Mesenchymal stem cell (in vitro differentiated cells and primary cell): ENCODE results near the gene KRT79.

Experiments
- DNase-seq: peaks from one replicate; pipeline ENCODE4 v3.0.0-alpha.2; 2013
- H2AFZ ChIP-seq: one replicate; pipeline ENCODE4 v1.6.1; 2013; ENCODE audit warnings: low read depth, mild to moderate bottlenecking, control low read depth, inconsistent platforms, low read length, moderate library complexity
- H2AK5ac ChIP-seq: 2 replicates; pipeline ENCODE4 v1.6.1; 2013; ENCODE audit warnings: low read length, moderate library complexity, mild to moderate bottlenecking, inconsistent platforms; ENCODE audit not compliant: severe bottlenecking
- H2BK120ac ChIP-seq: one replicate; pipeline ENCODE4 v1.6.1; 2013; ENCODE audit warnings: low read depth, mild to moderate bottlenecking, inconsistent platforms, low read length, moderate library complexity
- H2BK12ac ChIP-seq, 2 experiments: one replicate each; pipeline ENCODE4 v1.6.1; 2013; ENCODE audit warnings: inconsistent platforms in 2 of 2, low read length in 2 of 2, mild to moderate bottlenecking in 2 of 2, moderate library complexity in 2 of 2, control low read depth in 1 of 2
- H2BK15ac ChIP-seq: one replicate; pipeline ENCODE4 v1.6.1; 2013; ENCODE audit warnings: mild to moderate bottlenecking, low read depth, inconsistent platforms; ENCODE audit not compliant: poor library complexity, severe bottlenecking
- H2BK5ac ChIP-seq: 2 replicates; pipeline ENCODE4 v1.6.1; 2013; ENCODE audit warnings: low read depth, mild to moderate bottlenecking, low read length, control low read depth, inconsistent platforms; ENCODE audit not compliant: poor library complexity, severe bottlenecking
- H3K14ac ChIP-seq, 2 experiments: one replicate each; pipeline ENCODE4 v1.6.1; 2013; ENCODE audit warnings: inconsistent platforms in 2 of 2, low read length in 2 of 2, control low read depth in 1 of 2, mild to moderate bottlenecking in 1 of 2, moderate library complexity in 1 of 2
- H3K18ac ChIP-seq, 2 experiments: one replicate each; pipeline ENCODE4 v1.6.1; 2013; ENCODE audit warnings: inconsistent platforms in 2 of 2, low read length in 2 of 2, control low read depth in 1 of 2, low read depth in 1 of 2, mild to moderate bottlenecking in 1 of 2
- H3K23ac ChIP-seq, 2 experiments: one replicate each; pipeline ENCODE4 v1.6.1; 2013; ENCODE audit warnings: inconsistent platforms in 2 of 2, low read length in 2 of 2, mild to moderate bottlenecking in 2 of 2, moderate library complexity in 2 of 2, control low read depth in 1 of 2
- H3K27ac ChIP-seq: 2 replicates; pipeline ENCODE4 v1.5.1; 2013; ENCODE audit warnings: mild to moderate bottlenecking, moderate library complexity, low read length, control low read depth, inconsistent platforms; ENCODE audit not compliant: poor library complexity, severe bottlenecking
- H3K27me3 ChIP-seq, 2 experiments: 2 replicates each; pipeline versions ENCODE4 v1.6.1 to v1.7.0; 2013; ENCODE audit warnings: low read length in 2 of 2, mild to moderate bottlenecking in 2 of 2, moderate library complexity in 2 of 2, control low read depth in 1 of 2, inconsistent platforms in 1 of 2; ENCODE audit not compliant: control insufficient read depth in 1 of 2, insufficient read depth in 1 of 2
- H3K36me3 ChIP-seq, 2 experiments: 2 replicates each; pipeline versions ENCODE4 v1.6.1 to v1.7.0; 2013; ENCODE audit warnings: low read length in 2 of 2, control low read depth in 1 of 2, inconsistent platforms in 1 of 2, low read depth in 1 of 2, mild to moderate bottlenecking in 1 of 2; ENCODE audit not compliant: insufficient read depth in 2 of 2, control insufficient read depth in 1 of 2
- H3K4ac ChIP-seq, 2 experiments: one replicate each; pipeline ENCODE4 v1.6.1; 2013; ENCODE audit warnings: inconsistent platforms in 2 of 2, low read length in 2 of 2, mild to moderate bottlenecking in 2 of 2, moderate library complexity in 2 of 2, control low read depth in 1 of 2, low read depth in 1 of 2
- H3K4me1 ChIP-seq: 2 replicates; pipeline ENCODE4 v1.6.1; 2013; ENCODE audit warnings: low read depth, low read length, control low read depth; ENCODE audit not compliant: control insufficient read depth, insufficient read depth
- H3K4me2 ChIP-seq: 2 replicates; pipeline ENCODE4 v1.6.1; 2013; ENCODE audit warnings: low read length, mild to moderate bottlenecking, inconsistent platforms; ENCODE audit not compliant: poor library complexity, severe bottlenecking
- H3K4me3 ChIP-seq, 2 experiments: 2 replicates each; pipeline versions ENCODE4 v1.5.1 to v1.7.0; 2013; ENCODE audit warnings: low read length in 2 of 2, mild to moderate bottlenecking in 2 of 2, control low read depth in 1 of 2, low read depth in 1 of 2; ENCODE audit not compliant: insufficient read depth in 1 of 2
- H3K79me1 ChIP-seq: replicated peaks from 2 replicates; pipeline ENCODE4 v1.6.1; 2013; ENCODE audit warnings: mild to moderate bottlenecking, control low read depth, low read length, inconsistent platforms; ENCODE audit not compliant: poor library complexity, severe bottlenecking
- H3K9ac ChIP-seq: 2 replicates; pipeline ENCODE4 v1.7.0; 2013; ENCODE audit warnings: mild to moderate bottlenecking, low read length, moderate library complexity
- H3K9me3 ChIP-seq: 2 replicates; pipeline ENCODE4 v1.7.0; 2013; ENCODE audit warnings: mild to moderate bottlenecking, low read length; ENCODE audit not compliant: control insufficient read depth
- H4K8ac ChIP-seq: one replicate; pipeline ENCODE4 v1.6.1; 2013; ENCODE audit warnings: inconsistent platforms, mild to moderate bottlenecking, low read length, moderate library complexity
- H4K91ac ChIP-seq: one replicate; pipeline ENCODE4 v1.6.1; 2013; ENCODE audit warnings: mild to moderate bottlenecking, low read length, inconsistent platforms
- WGBS: methylation state at CpG from one replicate; pipeline ENCODE4 v1.1.7; 2013; ENCODE audit warnings: mixed read lengths; 5-methylcytosine and 5-hydroxymethylcytosine counted together

KRT79 gene

GRCh38 chr12:52826611-52827498, 7.3 kb downstream of the KRT79 start:
- 88% methylated on average over 10 of the region's 11 CpGs for WGBS
- Histone ChIP-seq H4K91ac (no peak overlapping the region), H3K27me3 (peaks cover 0 to 33% of the 10 kb centered on the region in 2 experiments)

GRCh38 chr12:52825961-52826360, 8.2 kb downstream of the KRT79 start:
- Histone ChIP-seq H2BK15ac (no peak overlapping the region), H3K79me1 (no peaks in the 10 kb centered on the region), H3K4me2 (no peak overlapping the region), H3K27ac (no peak overlapping the region), H3K4me3 (no peak overlapping the region), H3K27me3 (peaks cover 4 to 37% of the 10 kb centered on the region in 2 experiments), H3K4ac (no peak overlapping the region), H3K23ac (no peak overlapping the region), H3K18ac (no peak overlapping the region), H2BK12ac (no peak overlapping the region), H3K36me3 (no peaks in the 10 kb centered on the region), H2AFZ (no peak overlapping the region), H4K8ac (no peak overlapping the region), H2BK120ac (no peak overlapping the region), H3K4me1 (peaks cover 12% of the 10 kb centered on the region), H3K14ac (no peak overlapping the region), H3K9ac (no peak overlapping the region), H2AK5ac (peak overlapping the region; percentile 6), H4K91ac (no peak overlapping the region), H3K9me3 (no peaks in the 10 kb centered on the region), H2BK5ac (no peak overlapping the region)
- WGBS, result 88% methylated on average over 4 of the region's 4 CpGs
- no peak for DNase-seq

More at GRCh38 chr12:52826611-52827498, 7.3 kb downstream of the KRT79 start:
- no peak overlapping the region for H3K4me3 ChIP-seq
- no peaks in the 10 kb centered on the region for H3K36me3 ChIP-seq
- H3K9ac ChIP-seq, result no peak overlapping the region
- no peaks in the 10 kb centered on the region for H3K79me1 ChIP-seq
- H3K27ac ChIP-seq, result no peak overlapping the region
- peaks cover 12% of the 10 kb centered on the region for H3K4me1 ChIP-seq
- H3K4me2 ChIP-seq, result no peak overlapping the region
- no peak overlapping the region for H3K14ac ChIP-seq
- H2AFZ ChIP-seq, result no peak overlapping the region
- no peak for DNase-seq
- no peak overlapping the region for H4K8ac ChIP-seq
- H3K4ac ChIP-seq, result no peak overlapping the region
- no peak overlapping the region for H3K18ac ChIP-seq
- H3K9me3 ChIP-seq, result no peaks in the 10 kb centered on the region
- no peak overlapping the region for H2BK15ac ChIP-seq
- H2BK5ac ChIP-seq, result no peak overlapping the region
- no peak overlapping the region for H2BK120ac ChIP-seq
- H2BK12ac ChIP-seq, result no peak overlapping the region
- peak overlapping the region; percentile 54 for H2AK5ac ChIP-seq
- no peak overlapping the region for H3K23ac ChIP-seq

DNA sequence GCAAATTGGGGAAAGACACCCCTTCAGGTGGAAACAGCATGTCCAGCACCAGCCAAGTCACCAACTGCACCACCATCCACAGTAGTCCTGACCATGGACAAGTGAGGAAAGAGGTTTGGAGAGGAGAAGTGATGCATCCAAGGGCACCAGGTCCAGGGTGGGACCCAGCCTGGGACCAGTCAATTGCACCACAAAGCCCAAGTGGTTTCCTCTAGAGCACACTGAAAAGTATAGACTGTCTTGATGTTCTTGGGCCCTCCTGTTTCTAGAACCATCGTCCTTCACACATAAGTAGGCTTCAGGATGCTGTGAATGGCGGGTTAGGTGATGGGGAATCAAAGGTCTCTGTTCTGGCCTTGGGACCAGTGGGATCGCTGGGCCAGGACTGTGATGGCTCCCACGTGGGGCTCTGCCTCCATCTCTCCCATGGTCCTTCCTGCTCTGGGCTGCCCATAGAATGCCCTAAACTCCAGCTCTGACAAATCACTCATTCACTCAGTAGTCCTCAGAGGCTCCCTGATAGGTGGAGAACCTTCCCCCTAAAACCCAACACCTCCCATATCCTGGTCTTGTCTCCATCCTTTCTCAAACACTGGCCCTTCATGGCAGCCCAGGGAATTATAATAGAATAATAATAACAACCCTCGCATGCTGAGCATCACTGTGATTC, 9.2 kb downstream of the KRT79 start:
- DNase-seq, result no peak

GRCh38 chr12:52823761-52824450, 10.2 kb downstream of the KRT79 start:
- 85% methylated on average over 15 of the region's 15 CpGs for WGBS
- H2AFZ ChIP-seq, result no peak overlapping the region
- no peak overlapping the region for H4K8ac ChIP-seq
- no peak overlapping the region for H3K9ac ChIP-seq
- H3K27me3 ChIP-seq, result peaks cover 13 to 55% of the 10 kb centered on the region in 2 experiments
- no peak overlapping the region for H3K27ac ChIP-seq
- H4K91ac ChIP-seq, result no peak overlapping the region
- H3K4me2 ChIP-seq, result no peak overlapping the region
- H2BK5ac ChIP-seq, result no peak overlapping the region
- no peak overlapping the region for H2BK12ac ChIP-seq
- H3K79me1 ChIP-seq, result no peaks in the 10 kb centered on the region
- H3K18ac ChIP-seq, result no peak overlapping the region
- H3K14ac ChIP-seq, result no peak overlapping the region
- no peak overlapping the region for H2BK120ac ChIP-seq
- no peak overlapping the region for H2AK5ac ChIP-seq
- H3K9me3 ChIP-seq, result no peaks in the 10 kb centered on the region
- H3K4ac ChIP-seq, result no peak overlapping the region
- no peaks in the 10 kb centered on the region for H3K36me3 ChIP-seq
- H2BK15ac ChIP-seq, result no peak overlapping the region
- H3K4me1 ChIP-seq, result peaks cover 12% of the 10 kb centered on the region
- H3K23ac ChIP-seq, result no peak overlapping the region
- no peak for DNase-seq
- H3K4me3 ChIP-seq, result no peak overlapping the region

More for the DNA sequence above, 9.2 kb downstream of the KRT79 start:
- no peak overlapping the region for H4K91ac ChIP-seq
- H3K18ac ChIP-seq, result no peak overlapping the region
- H4K8ac ChIP-seq, result no peak overlapping the region
- peaks cover 10 to 45% of the 10 kb centered on the region in 2 experiments for H3K27me3 ChIP-seq
- no peak overlapping the region for H2AFZ ChIP-seq
- no peak overlapping the region for H2BK15ac ChIP-seq
- peak overlapping the region; percentile 26 for H2AK5ac ChIP-seq
- no peak overlapping the region for H3K9ac ChIP-seq
- no peak overlapping the region for H2BK120ac ChIP-seq
- H2BK5ac ChIP-seq, result no peak overlapping the region
- H3K4ac ChIP-seq, result no peak overlapping the region
- H3K23ac ChIP-seq, result no peak overlapping the region
- H3K36me3 ChIP-seq, result no peaks in the 10 kb centered on the region
- no peak overlapping the region for H3K27ac ChIP-seq
- H2BK12ac ChIP-seq, result no peak overlapping the region
- 66% methylated on average over 5 of the region's 5 CpGs for WGBS
- H3K79me1 ChIP-seq, result no peaks in the 10 kb centered on the region
- H3K4me2 ChIP-seq, result no peak overlapping the region
- no peak overlapping the region for H3K4me3 ChIP-seq
- no peak overlapping the region for H3K14ac ChIP-seq
- H3K4me1 ChIP-seq, result peaks cover 12% of the 10 kb centered on the region
- H3K9me3 ChIP-seq, result no peaks in the 10 kb centered on the region
